DOHH2 (cell line): Measurements from ENCODE around the gene SSMEM1.

Experiments used
- CTCF ChIP-seq: fragments of 200-600 bp; sonication (generic); IDR thresholded peaks from one replicate; pipeline ENCODE4 v1.5.1; 2014; ENCODE audit warnings: antibody characterized with exemption, mild to moderate bottlenecking, low read depth, low read length; ENCODE audit not compliant: poor library complexity, severe bottlenecking
- EZH2phosphoT487 ChIP-seq: fragments of 200-600 bp; sonication (generic); IDR thresholded peaks from 2 replicates; pipeline ENCODE4 v1.6.1; 2017; ENCODE audit warnings: borderline replicate concordance, mild to moderate bottlenecking, antibody characterized with exemption, low read length, moderate library complexity, mixed read lengths

GRCh38 chr7:130205084-130205947 lies 2.3 kb upstream of the SSMEM1 start, which contains the start of gene TMEM209:
- no peak for TF ChIP-seq CTCF
- TF ChIP-seq EZH2phosphoT487, result no peak
